ENCODE measurements around the gene TMCO5A. TPM values are rescaled to one million over a fixed set of nuclear protein-coding genes. Genes with fewer than 3 reads are reported as not detected.

TMCO5A gene
- polyA plus RNA-seq, 1 donor from 2014 or later, result not detected

DNA sequence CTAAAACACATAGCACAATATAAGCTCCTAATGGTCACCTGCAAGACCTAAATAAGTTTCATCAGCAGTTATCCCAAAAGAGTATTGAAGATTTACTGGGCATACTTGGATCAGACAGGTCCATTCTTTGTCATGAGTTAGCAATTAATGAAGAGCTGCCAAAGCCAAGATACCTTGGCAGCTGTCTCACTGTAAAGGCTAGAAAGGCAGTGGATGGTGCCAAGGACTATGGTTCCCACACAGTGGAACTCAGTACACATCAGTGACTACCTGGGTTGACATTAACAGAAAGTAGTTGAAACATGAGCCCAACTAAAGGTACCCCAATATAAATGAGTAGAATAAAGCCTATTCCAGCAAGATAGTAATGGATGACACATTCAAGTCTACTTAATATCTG, 41.1 kb upstream of the TMCO5A start:
- H3K4me3 ChIP-seq (ENCODE audit: low read length), result no peak overlapping the region

GRCh38 chr15:37898362-37898761, 36.1 kb upstream of the TMCO5A start:
- Histone ChIP-seq H3K9ac (ENCODE audit: low read length) (no peak overlapping the region), H4K20me1 (ENCODE audit: insufficient read depth) (no peaks in the 10 kb centered on the region), H3K27ac (ENCODE audit: low read length) (no peak overlapping the region), H3K36me3 (ENCODE audit: insufficient read depth, low read length) (no peaks in the 10 kb centered on the region), H3K79me2 (replicated peaks; ENCODE audit: insufficient read depth, low read length) (no peaks in the 10 kb centered on the region), H2AFZ (ENCODE audit: low read depth, low read length) (no peak overlapping the region), H3F3A (ENCODE audit: insufficient read depth, low read length, poor library complexity, severe bottlenecking) (no peaks in the 10 kb centered on the region), H3K9me3 (ENCODE audit: low read length) (no peaks in the 10 kb centered on the region), H3K27me3 (ENCODE audit: insufficient read depth, low read depth, low read length) (no peaks in the 10 kb centered on the region), H3K4me2 (ENCODE audit: low read length) (no peak overlapping the region), H3K9me2 (ENCODE audit: insufficient read depth, low read length) (no peaks in the 10 kb centered on the region), H3K4me3 (ENCODE audit: low read length) (no peak overlapping the region)
- TF ChIP-seq CTCF (IDR thresholded peaks at IDR 0.05; ENCODE audit: poor library complexity, severe bottlenecking) (no peak), MXI1 (conservative IDR thresholded peaks at IDR 0.05; ENCODE audit: poor library complexity, severe bottlenecking) (no peak), RAD21 (conservative IDR thresholded peaks at IDR 0.05) (no peak), TAF1 (IDR thresholded peaks at IDR 0.05; ENCODE audit: low read depth) (no peak), EP300 (conservative IDR thresholded peaks at IDR 0.05; ENCODE audit: poor library complexity, severe bottlenecking) (no peak), POLR2AphosphoS5 (IDR thresholded peaks at IDR 0.05) (no peak), EZH2 (IDR thresholded peaks at IDR 0.05; ENCODE audit: borderline replicate concordance, insufficient read depth, low read length, poor library complexity, severe bottlenecking) (no peak), SMC3 (conservative IDR thresholded peaks at IDR 0.05; ENCODE audit: poor library complexity) (no peak)
- TF ChIP-seq, protein P1, sequence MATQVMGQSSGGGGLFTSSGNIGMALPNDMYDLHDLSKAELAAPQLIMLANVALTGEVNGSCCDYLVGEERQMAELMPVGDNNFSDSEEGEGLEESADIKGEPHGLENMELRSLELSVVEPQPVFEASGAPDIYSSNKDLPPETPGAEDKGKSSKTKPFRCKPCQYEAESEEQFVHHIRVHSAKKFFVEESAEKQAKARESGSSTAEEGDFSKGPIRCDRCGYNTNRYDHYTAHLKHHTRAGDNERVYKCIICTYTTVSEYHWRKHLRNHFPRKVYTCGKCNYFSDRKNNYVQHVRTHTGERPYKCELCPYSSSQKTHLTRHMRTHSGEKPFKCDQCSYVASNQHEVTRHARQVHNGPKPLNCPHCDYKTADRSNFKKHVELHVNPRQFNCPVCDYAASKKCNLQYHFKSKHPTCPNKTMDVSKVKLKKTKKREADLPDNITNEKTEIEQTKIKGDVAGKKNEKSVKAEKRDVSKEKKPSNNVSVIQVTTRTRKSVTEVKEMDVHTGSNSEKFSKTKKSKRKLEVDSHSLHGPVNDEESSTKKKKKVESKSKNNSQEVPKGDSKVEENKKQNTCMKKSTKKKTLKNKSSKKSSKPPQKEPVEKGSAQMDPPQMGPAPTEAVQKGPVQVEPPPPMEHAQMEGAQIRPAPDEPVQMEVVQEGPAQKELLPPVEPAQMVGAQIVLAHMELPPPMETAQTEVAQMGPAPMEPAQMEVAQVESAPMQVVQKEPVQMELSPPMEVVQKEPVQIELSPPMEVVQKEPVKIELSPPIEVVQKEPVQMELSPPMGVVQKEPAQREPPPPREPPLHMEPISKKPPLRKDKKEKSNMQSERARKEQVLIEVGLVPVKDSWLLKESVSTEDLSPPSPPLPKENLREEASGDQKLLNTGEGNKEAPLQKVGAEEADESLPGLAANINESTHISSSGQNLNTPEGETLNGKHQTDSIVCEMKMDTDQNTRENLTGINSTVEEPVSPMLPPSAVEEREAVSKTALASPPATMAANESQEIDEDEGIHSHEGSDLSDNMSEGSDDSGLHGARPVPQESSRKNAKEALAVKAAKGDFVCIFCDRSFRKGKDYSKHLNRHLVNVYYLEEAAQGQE (IDR thresholded peaks at IDR 0.05; ENCODE audit: borderline replicate concordance), result no peak

More for the DNA sequence above, 41.1 kb upstream of the TMCO5A start:
- Histone ChIP-seq H2AFZ (ENCODE audit: low read depth, low read length) (no peak overlapping the region), H3K4me2 (ENCODE audit: low read length) (no peak overlapping the region), H3K9me3 (ENCODE audit: low read length) (no peaks in the 10 kb centered on the region), H3K36me3 (ENCODE audit: insufficient read depth, low read length) (no peaks in the 10 kb centered on the region), H3K27ac (ENCODE audit: low read length) (no peak overlapping the region), H3K27me3 (ENCODE audit: insufficient read depth, low read depth, low read length) (no peaks in the 10 kb centered on the region), H4K20me1 (ENCODE audit: insufficient read depth) (no peaks in the 10 kb centered on the region), H3K79me2 (replicated peaks; ENCODE audit: insufficient read depth, low read length) (peaks cover 20% of the 10 kb centered on the region), H3F3A (ENCODE audit: insufficient read depth, low read length, poor library complexity, severe bottlenecking) (no peaks in the 10 kb centered on the region), H3K9me2 (ENCODE audit: insufficient read depth, low read length) (no peaks in the 10 kb centered on the region), H3K9ac (ENCODE audit: low read length) (no peak overlapping the region)
- TF ChIP-seq SMC3 (conservative IDR thresholded peaks at IDR 0.05; ENCODE audit: poor library complexity) (no peak), TAF1 (IDR thresholded peaks at IDR 0.05; ENCODE audit: low read depth) (no peak), EP300 (conservative IDR thresholded peaks at IDR 0.05; ENCODE audit: poor library complexity, severe bottlenecking) (no peak), MXI1 (conservative IDR thresholded peaks at IDR 0.05; ENCODE audit: poor library complexity, severe bottlenecking) (no peak), CTCF (IDR thresholded peaks at IDR 0.05; ENCODE audit: poor library complexity, severe bottlenecking) (no peak), RAD21 (conservative IDR thresholded peaks at IDR 0.05) (no peak), POLR2AphosphoS5 (IDR thresholded peaks at IDR 0.05) (no peak), EZH2 (IDR thresholded peaks at IDR 0.05; ENCODE audit: borderline replicate concordance, insufficient read depth, low read length, poor library complexity, severe bottlenecking) (no peak)
- TF ChIP-seq, protein P1 (IDR thresholded peaks at IDR 0.05; ENCODE audit: borderline replicate concordance), result no peak

Data from neural cell (in vitro differentiated cells).